Activated naive CD8-positive, alpha-beta T cell treated with anti-CD3 and anti-CD28 coated beads for 36 hours (primary cell): ENCODE data around the gene MOB1B. TPM values are rescaled to one million over a fixed set of nuclear protein-coding genes. Genes with fewer than 3 reads are reported as not detected.

Experiments
- DNase-seq: peaks from one replicate; pipeline ENCODE4 v3.0.0; 2021
- H3K27ac Mint-ChIP-seq: one replicate; pipeline ENCODE4 v1.8.0; 2022; ENCODE audit warnings: mild to moderate bottlenecking, moderate library complexity, mixed read lengths
- H3K27me3 Mint-ChIP-seq: one replicate; pipeline ENCODE4 v1.8.0; 2022; ENCODE audit warnings: mild to moderate bottlenecking, mixed read lengths
- H3K36me3 Mint-ChIP-seq: one replicate; pipeline ENCODE4 v1.8.0; 2021; ENCODE audit warnings: mild to moderate bottlenecking, mixed read lengths
- H3K4me1 Mint-ChIP-seq: one replicate; pipeline ENCODE4 v1.8.0; 2021; ENCODE audit warnings: mixed read lengths
- H3K4me3 Mint-ChIP-seq: one replicate; pipeline ENCODE4 v1.8.0; 2022; ENCODE audit warnings: mild to moderate bottlenecking, moderate library complexity, mixed read lengths
- H3K9me3 Mint-ChIP-seq: one replicate; pipeline ENCODE4 v1.8.0; 2022; ENCODE audit warnings: mixed read lengths
- total RNA-seq, 2 experiments: library from RNA; stranded (reverse); gene quantifications; one replicate each; pipeline ENCODE4 v1.2.3, GENCODE V29; 2021

Gene MOB1B
- total RNA-seq, 2 experiments from 2014 or later = 19.0 to 19.7 TPM

DNA sequence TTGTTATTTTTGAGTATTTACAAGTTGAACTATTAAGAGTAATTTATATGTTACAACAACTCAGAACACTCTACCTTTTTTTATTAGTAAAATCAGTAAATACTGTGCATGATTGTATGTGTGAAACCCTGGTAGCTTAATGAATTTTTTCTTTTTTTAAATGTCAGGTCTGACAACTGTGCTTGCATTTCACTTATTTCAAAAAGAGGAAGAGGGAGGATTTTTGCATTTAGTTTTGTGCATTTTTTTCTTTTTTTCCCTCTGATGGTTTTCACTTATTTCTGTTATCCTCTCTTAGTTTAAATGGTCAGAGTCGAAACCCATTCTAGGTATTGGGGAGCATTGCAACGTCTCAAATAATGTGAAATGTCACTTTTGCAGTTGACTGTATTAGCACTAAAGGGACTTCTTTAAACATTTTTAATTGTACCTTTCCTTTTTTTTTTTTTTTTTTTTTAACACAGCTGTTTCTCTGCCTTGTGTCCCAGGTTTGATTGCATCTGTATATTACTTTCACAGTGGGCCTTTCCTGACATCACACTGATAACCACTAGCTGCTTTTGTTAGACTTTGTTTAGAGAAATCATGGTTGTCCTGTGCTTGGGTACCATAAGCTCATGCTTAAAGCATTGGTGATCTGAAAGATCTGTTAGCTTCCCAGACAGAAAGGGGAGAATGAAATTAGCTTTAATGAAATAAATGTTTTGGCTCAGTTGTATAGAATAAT lies 28.5 kb downstream of the MOB1B start:
- H3K27ac Mint-ChIP-seq = no peak overlapping the region

DNA sequence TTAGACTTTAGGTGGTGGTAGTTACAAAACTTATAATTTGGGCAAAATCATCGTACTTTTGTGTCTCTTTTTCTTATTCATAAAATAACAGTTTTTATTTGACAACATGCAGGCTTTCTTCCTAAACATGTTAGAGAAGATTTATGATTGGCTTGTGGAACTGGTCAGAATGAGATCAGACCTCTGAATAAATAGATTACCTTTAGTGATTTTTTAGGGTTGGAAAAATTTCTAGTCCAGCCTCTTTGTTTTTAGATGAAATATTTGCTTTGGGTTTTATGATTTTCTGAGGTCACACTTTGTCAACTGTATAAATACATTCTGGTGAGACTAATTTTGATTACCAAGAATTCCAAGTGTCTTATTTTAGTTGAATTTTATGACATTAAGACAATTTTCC lies 29.2 kb downstream of the MOB1B start:
- H3K36me3 Mint-ChIP-seq = peaks cover 7% of the 10 kb centered on the region
- no peak overlapping the region for H3K4me3 Mint-ChIP-seq
- peaks cover 3% of the 10 kb centered on the region for H3K9me3 Mint-ChIP-seq
- DNase-seq = no peak
- H3K27me3 Mint-ChIP-seq = no peaks in the 10 kb centered on the region
- H3K27ac Mint-ChIP-seq = no peak overlapping the region
- peaks cover 32% of the 10 kb centered on the region for H3K4me1 Mint-ChIP-seq

More for the DNA sequence above, 28.5 kb downstream of the MOB1B start:
- H3K4me3 Mint-ChIP-seq = no peak overlapping the region
- peaks cover 7% of the 10 kb centered on the region for H3K36me3 Mint-ChIP-seq
- H3K9me3 Mint-ChIP-seq = peaks cover 3% of the 10 kb centered on the region
- no peaks in the 10 kb centered on the region for H3K27me3 Mint-ChIP-seq
- H3K4me1 Mint-ChIP-seq = peaks cover 38% of the 10 kb centered on the region
- no peak for DNase-seq

DNA sequence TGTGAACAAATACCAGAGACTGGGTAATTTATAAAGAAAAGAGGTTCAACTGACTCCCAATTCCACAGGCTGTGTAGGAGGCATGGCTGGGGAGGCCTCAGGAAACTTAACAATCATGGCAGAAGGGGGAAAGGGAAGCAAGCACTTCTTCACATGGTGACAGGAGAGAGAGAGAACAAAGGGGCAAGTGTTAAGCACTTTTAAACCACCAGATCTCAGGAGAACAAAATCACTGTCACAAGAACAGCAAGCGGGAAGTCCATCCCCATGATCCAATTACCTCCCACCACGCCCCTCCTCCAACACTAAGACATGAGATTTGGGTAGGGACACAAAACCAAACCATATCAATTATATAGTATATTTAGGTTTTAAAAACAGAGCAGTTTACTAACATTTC lies 30.8 kb downstream of the MOB1B start:
- Mint-ChIP-seq H3K9me3 (peaks cover 3% of the 10 kb centered on the region), H3K27ac (no peak overlapping the region), H3K27me3 (no peaks in the 10 kb centered on the region), H3K36me3 (peaks cover 7% of the 10 kb centered on the region), H3K4me3 (no peak overlapping the region), H3K4me1 (peaks cover 25% of the 10 kb centered on the region)
- DNase-seq = no peak

DNA sequence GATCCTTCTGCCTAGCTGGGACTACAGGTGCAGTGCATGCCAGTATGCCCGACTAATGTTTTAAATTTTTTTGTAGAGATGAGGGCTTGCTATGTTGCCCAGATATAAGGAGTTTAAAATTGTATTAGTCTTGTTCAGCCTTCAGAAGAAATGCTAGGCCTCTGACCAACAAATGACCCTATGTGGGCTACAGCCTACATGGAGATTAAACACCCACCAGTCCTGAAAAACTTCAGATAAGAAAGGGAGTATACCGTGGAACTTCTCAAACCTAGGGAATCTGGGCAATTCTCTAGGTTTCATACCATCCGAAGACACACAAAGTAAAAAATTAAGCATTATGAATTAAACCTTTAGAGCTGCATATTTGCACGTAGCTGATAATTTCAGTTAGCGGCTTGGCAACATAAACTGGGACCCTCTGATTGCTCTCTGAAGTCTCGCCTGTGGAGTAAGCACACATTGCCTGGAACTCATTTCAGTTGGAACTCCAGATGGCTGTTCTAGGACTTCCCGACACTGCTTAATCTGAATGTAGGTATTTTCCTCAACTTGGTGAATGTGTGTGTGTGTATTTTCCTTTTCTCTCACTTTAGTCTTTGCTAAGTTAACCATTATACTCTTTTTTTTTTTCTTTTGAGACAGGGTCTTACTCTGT lies 33.0 kb downstream of the MOB1B start:
- peaks cover 5% of the 10 kb centered on the region for H3K36me3 Mint-ChIP-seq
- no peak overlapping the region for H3K27ac Mint-ChIP-seq
- peaks cover 3% of the 10 kb centered on the region for H3K9me3 Mint-ChIP-seq
- no peaks in the 10 kb centered on the region for H3K27me3 Mint-ChIP-seq
- H3K4me1 Mint-ChIP-seq = peaks cover 26% of the 10 kb centered on the region
- H3K4me3 Mint-ChIP-seq = no peak overlapping the region
- no peak for DNase-seq

DNA sequence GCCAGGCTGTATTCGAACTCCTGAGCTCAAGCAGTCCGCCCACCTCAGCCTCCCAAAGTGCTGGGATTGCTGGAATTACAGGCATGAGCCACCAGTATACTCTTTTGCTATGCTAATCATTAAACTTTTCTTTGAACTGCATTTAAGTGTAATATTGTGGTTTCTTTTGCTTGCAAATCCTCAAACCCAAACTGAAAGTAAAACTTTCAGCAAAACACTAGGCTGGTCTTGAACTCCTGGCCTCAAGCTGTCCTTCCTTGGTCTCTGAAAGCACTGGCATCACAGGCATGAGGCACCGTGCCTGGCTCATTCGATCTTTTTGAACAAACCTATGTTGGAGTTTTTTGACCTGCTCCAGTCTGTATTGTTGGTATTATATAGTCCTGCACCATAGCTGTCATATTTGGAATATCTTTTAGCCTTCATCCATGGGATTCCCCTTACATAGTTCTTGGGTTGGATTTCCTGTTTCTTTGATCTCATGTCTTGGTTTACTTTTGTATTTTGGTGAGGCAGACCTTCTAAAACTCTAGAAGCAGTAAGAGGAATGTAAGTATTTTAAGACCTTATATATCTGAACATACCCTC lies 34.1 kb downstream of the MOB1B start:
- H3K4me3 Mint-ChIP-seq = no peak overlapping the region
- peaks cover 7% of the 10 kb centered on the region for H3K36me3 Mint-ChIP-seq
- no peak overlapping the region for H3K27ac Mint-ChIP-seq
- peaks cover 18% of the 10 kb centered on the region for H3K4me1 Mint-ChIP-seq
- H3K9me3 Mint-ChIP-seq = peaks cover 3% of the 10 kb centered on the region
- no peak for DNase-seq
- H3K27me3 Mint-ChIP-seq = no peaks in the 10 kb centered on the region

DNA sequence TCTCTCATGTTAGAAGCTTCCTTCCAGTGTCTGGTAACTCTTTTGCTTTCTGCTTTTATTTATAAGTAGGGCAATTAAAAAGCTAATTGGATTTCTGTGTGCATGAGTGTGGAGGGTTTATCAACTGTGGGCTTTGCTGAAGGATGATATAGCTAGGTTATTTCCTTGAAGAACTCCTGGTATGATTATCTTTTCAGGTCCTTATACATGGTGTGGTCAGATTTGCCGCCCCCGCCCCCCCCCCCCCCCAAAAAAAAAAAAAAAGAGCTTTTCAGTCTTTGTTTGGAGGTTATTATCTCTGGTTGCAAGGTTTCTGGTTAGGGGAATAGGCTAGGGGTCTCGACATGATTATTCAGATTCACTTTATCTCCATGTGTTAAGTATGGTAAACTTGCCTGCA lies 35.9 kb downstream of the MOB1B start:
- H3K4me1 Mint-ChIP-seq = peaks cover 19% of the 10 kb centered on the region
- no peak overlapping the region for H3K4me3 Mint-ChIP-seq
- peaks cover 11% of the 10 kb centered on the region for H3K36me3 Mint-ChIP-seq
- no peaks in the 10 kb centered on the region for H3K9me3 Mint-ChIP-seq
- H3K27ac Mint-ChIP-seq = no peak overlapping the region
- no peak for DNase-seq
- no peaks in the 10 kb centered on the region for H3K27me3 Mint-ChIP-seq

DNA sequence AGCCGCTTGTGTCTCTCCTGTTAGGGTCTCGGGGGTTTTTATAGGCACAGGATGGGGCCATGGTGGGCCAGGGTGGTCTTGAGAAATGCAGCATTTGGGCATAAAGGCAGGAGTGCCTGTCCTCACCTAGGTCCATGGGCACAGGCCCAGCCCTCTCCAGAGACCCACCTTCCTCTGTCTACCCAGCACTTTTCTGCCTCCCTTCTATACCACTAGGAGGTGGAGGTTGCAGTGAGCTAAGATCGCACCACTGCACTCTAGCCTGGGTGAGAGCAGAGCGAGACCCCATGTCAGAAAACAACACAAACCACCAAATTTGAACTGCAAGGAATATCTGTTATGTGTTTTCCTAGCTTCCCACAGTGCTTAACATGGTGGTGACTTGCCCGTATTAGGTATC lies 38.0 kb downstream of the MOB1B start:
- H3K4me1 Mint-ChIP-seq = peaks cover 24% of the 10 kb centered on the region
- no peak overlapping the region for H3K27ac Mint-ChIP-seq
- H3K4me3 Mint-ChIP-seq = no peak overlapping the region
- H3K27me3 Mint-ChIP-seq = no peaks in the 10 kb centered on the region
- H3K36me3 Mint-ChIP-seq = peaks cover 21% of the 10 kb centered on the region
- no peak for DNase-seq
- H3K9me3 Mint-ChIP-seq = no peaks in the 10 kb centered on the region

DNA sequence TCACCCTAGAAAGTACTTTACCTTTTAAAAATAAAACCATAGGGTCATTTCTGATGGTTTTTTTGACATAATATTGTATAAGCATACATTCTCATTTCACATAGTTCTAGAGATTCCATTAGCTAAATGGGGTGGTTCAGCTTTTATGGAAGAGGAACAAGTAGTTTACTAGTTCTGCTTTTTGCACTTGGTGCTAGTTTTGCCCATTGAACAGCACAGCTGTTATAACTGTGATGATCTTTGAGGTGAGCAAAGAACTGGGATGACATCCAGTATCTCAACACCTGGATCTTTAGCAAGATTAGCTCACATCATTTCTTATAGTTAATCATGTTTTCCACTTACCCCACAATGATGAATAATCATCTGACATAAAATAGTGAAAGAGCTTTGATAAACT lies 40.9 kb downstream of the MOB1B start:
- DNase-seq = no peak
- Mint-ChIP-seq H3K27ac (no peak overlapping the region), H3K4me1 (peaks cover 11% of the 10 kb centered on the region), H3K27me3 (no peaks in the 10 kb centered on the region), H3K4me3 (no peak overlapping the region), H3K36me3 (peaks cover 18% of the 10 kb centered on the region), H3K9me3 (no peaks in the 10 kb centered on the region)

DNA sequence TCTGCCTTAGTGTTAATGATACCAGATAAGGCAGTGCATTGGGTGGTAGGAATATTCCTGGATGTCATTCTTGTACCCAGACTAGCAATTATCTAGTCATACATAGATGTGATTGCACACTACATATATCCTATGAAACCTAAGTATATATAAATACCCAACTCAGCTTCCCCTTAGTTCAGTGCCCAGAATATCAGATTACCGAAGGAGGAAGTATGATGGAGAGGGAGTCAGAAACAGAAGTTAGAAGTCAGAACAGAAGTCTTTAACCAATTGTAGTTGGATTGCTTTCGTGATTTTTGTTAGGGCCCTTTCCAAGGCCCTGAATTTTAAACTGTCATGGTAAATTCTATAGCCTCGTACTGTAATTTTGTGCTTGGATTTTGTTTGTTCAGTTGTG lies 42.9 kb downstream of the MOB1B start:
- Mint-ChIP-seq H3K27me3 (no peaks in the 10 kb centered on the region), H3K27ac (no peak overlapping the region), H3K9me3 (no peaks in the 10 kb centered on the region), H3K4me1 (peaks cover 15% of the 10 kb centered on the region), H3K4me3 (no peak overlapping the region), H3K36me3 (peaks cover 17% of the 10 kb centered on the region)
- DNase-seq = no peak

DNA sequence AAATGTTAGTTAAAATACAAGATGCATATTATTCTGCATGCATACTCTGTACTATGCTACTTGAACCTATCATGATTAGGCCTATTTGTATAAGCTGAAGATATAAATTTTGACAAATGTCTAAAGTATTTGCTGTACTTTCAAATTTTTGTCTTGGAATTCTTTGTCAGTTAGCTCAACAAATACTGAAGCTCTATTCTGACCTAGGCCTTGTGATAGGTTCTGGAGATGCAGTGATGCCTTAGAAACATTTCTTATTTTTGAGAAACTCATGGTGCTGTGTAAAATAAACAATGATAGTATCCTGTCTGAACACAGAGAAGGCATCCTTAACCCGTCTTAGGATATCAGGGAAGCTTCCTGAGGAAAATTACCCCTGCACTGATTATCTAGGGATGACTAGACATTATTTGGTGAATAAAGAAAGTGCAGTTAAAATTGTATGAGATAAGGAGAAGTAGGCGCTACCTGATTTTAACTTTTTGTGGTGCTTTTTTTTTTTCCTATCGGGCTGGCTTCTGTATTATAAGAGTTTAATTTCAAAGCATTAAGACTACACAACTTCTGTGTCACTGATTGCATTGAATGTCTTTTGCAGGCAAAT lies 43.4 kb downstream of the MOB1B start:
- no peak for DNase-seq
- Mint-ChIP-seq H3K27me3 (no peaks in the 10 kb centered on the region), H3K4me1 (peaks cover 15% of the 10 kb centered on the region), H3K4me3 (no peak overlapping the region), H3K36me3 (peaks cover 15% of the 10 kb centered on the region), H3K9me3 (no peaks in the 10 kb centered on the region), H3K27ac (no peak overlapping the region)

DNA sequence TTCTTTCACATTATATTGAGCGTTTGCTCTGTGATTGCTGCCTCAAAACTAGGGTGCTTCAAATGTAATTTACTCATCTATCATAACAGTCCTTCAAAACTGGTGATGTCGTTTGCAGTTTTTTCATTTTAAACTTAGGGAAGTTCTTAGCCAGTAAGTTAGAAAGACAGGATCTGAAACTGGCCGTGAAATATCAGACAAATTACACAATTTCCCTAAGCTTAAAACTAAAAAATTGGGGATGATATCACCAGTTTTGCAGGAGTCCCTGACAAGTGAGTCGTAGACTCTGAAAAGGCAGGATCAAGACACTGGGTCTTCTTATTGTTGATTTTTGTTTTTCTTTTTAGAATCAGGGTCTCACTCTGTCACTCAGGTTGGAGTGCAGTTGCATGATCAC lies 44.8 kb downstream of the MOB1B start:
- Mint-ChIP-seq H3K9me3 (no peaks in the 10 kb centered on the region), H3K4me3 (no peak overlapping the region), H3K27me3 (no peaks in the 10 kb centered on the region), H3K27ac (no peak overlapping the region), H3K36me3 (peaks cover 10% of the 10 kb centered on the region), H3K4me1 (peaks cover 15% of the 10 kb centered on the region)
- DNase-seq = no peak

DNA sequence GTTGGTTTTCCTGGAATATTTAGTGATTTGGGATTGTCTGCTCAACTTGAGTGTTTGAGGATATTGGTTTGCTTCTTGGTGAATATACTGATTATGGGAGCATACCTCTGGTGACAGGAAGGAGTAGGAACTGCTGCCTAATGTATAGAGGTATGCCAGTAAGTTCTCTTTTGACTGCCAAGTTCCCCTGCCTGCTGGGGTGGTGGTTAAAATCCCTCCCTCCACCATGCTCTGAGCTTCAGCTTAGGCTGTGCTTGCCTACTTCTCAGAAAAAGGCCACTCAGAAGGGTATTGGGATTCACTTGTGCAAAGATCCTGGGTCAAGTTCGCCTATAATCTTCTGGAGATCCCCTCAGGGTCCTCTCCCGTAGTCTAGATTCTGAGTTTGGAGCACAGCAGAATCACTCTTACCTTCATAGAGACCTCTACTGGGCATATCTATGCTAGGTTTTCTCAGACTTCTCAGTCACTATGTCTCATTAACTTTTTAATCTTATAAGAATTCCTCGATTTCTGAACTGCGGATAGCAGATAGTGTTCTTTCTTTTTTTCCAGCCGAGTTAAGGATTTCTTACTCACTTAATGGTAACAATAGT lies 46.6 kb downstream of the MOB1B start:
- H3K9me3 Mint-ChIP-seq = no peaks in the 10 kb centered on the region
- peaks cover 12% of the 10 kb centered on the region for H3K4me1 Mint-ChIP-seq
- H3K27ac Mint-ChIP-seq = no peak overlapping the region
- peaks cover 7% of the 10 kb centered on the region for H3K36me3 Mint-ChIP-seq
- no peaks in the 10 kb centered on the region for H3K27me3 Mint-ChIP-seq
- no peak for DNase-seq
- no peak overlapping the region for H3K4me3 Mint-ChIP-seq

DNA sequence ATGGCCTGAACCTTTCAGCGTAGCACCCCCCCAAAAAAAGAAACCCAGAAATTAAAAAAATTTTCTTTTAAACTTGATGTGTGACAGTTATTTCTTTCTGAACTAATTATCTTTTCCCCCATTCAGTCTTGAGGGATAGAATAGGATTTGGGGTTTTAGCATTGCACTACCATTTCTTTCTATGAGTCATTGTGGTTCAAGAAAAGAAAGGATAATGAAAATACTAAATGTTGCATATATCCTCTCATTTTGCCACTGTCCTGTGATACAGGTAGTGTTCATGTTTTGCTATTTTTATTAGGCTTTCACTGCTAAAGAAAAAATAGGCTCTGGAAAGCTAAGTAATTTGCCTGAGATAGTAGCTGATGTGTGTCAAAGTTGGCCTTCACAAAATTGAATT lies 51.9 kb downstream of the MOB1B start:
- Mint-ChIP-seq H3K27ac (no peak overlapping the region), H3K4me3 (no peak overlapping the region), H3K27me3 (no peaks in the 10 kb centered on the region), H3K9me3 (no peaks in the 10 kb centered on the region), H3K36me3 (no peaks in the 10 kb centered on the region), H3K4me1 (peaks cover 11% of the 10 kb centered on the region)
- DNase-seq = no peak

DNA sequence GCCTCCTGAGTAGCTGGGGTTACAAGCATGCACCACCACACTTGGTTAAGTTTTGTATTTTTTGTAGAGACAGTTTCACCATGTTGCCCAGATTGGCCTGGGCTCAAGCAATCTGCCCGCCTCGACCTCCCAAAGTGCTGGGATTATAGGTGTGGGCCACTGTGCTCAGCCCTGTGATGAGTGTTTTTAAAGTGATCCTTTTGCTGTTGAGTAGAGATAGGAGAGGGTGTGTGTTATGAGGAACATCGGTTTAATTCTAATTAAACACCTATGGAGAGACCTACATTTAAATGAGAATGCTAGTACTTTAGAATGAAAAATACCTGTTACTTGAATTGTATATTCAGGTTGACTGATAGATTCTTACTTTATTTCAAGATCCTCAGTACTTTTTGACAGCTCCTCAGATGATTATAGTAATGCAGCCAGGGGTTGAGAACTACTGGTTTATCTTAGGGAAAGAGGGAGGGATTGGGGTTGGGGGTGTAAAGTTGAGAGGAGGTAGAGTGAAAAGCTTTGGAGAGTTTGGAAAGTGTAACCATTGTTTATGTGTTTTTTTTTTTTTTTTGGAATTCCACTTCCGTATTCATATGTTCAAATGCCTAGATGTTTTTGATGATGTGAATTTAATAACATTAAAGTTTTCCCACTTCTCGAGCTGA lies 54.5 kb downstream of the MOB1B start:
- H3K27me3 Mint-ChIP-seq = no peaks in the 10 kb centered on the region
- H3K36me3 Mint-ChIP-seq = peaks cover 2% of the 10 kb centered on the region
- no peak for DNase-seq
- H3K27ac Mint-ChIP-seq = no peak overlapping the region
- no peak overlapping the region for H3K4me3 Mint-ChIP-seq
- H3K9me3 Mint-ChIP-seq = no peaks in the 10 kb centered on the region
- peaks cover 11% of the 10 kb centered on the region for H3K4me1 Mint-ChIP-seq

DNA sequence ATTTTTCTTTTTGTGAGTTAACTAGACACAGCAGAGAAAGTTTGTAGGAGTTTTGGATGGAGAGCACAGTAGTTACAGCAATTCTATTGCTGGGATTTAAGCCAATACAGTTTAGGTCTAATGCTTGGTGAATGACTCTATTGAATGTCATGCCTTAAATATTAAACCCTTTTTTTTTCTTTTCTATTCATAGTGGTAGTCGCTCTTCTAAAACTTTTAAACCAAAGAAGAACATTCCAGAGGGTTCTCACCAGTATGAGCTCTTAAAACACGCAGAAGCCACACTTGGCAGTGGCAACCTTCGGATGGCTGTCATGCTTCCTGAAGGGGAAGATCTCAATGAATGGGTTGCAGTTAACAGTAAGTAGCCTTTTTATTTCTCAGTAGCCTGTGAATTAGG lies 56.5 kb downstream of the MOB1B start:
- H3K9me3 Mint-ChIP-seq = no peaks in the 10 kb centered on the region
- H3K27ac Mint-ChIP-seq = no peak overlapping the region
- no peaks in the 10 kb centered on the region for H3K27me3 Mint-ChIP-seq
- H3K4me3 Mint-ChIP-seq = no peak overlapping the region
- H3K36me3 Mint-ChIP-seq = peaks cover 7% of the 10 kb centered on the region
- DNase-seq = no peak
- H3K4me1 Mint-ChIP-seq = peaks cover 7% of the 10 kb centered on the region
